Measurements from ENCODE around the gene USP35.
A peak's percentile ranks its signal among the peaks of the same experiment; 100 is the strongest.

USP35 gene

GRCh38 chr11:78224506-78224905 lies 35.8 kb downstream of the USP35 start:
- TF ChIP-seq NFIC (IDR thresholded peaks at IDR 0.05) (no peak), TAF1 (IDR thresholded peaks at IDR 0.05; ENCODE audit: low read depth) (no peak), USF1 (IDR thresholded peaks at IDR 0.05) (no peak)

GRCh38 chr11:78224906-78225420 lies 36.2 kb downstream of the USP35 start:
- TF ChIP-seq YY1 (IDR thresholded peaks at IDR 0.05; ENCODE audit: low read depth) (no peak), USF1 (IDR thresholded peaks at IDR 0.05) (no peak), TAF1 (IDR thresholded peaks at IDR 0.05; ENCODE audit: low read depth) (no peak), EGR1 (IDR thresholded peaks at IDR 0.05) (no peak), CREB1 (IDR thresholded peaks at IDR 0.05; ENCODE audit: low read depth) (no peak), TCF12 (IDR thresholded peaks at IDR 0.05; ENCODE audit: low read depth) (no peak), NFIC (IDR thresholded peaks at IDR 0.05) (no peak)

GRCh38 chr11:78226684-78227680 lies 38.3 kb downstream of the USP35 start:
- TF ChIP-seq ZBTB7A (IDR thresholded peaks at IDR 0.05; ENCODE audit: low read depth) (no peak), TEAD4 (IDR thresholded peaks at IDR 0.05) (no peak), CREB1 (IDR thresholded peaks at IDR 0.05; ENCODE audit: low read depth) (no peak), TCF12 (IDR thresholded peaks at IDR 0.05; ENCODE audit: low read depth) (no peak), TAF1 (IDR thresholded peaks at IDR 0.05; ENCODE audit: low read depth) (no peak), EGR1 (IDR thresholded peaks at IDR 0.05) (no peak)

- no peak for TF ChIP-seq TCF12 (IDR thresholded peaks at IDR 0.05; ENCODE audit: low read depth)
- TF ChIP-seq MAX (IDR thresholded peaks at IDR 0.05), result no peak
- TF ChIP-seq NFIC (IDR thresholded peaks at IDR 0.05), result no peak
- TF ChIP-seq TAF1 (IDR thresholded peaks at IDR 0.05; ENCODE audit: low read depth), result no peak
- TF ChIP-seq EGR1 (IDR thresholded peaks at IDR 0.05), result no peak
Measured at GRCh38 chr11:78227921-78228320, 39.2 kb downstream of the USP35 start.

GRCh38 chr11:78228467-78228866 lies 39.7 kb downstream of the USP35 start:
- TF ChIP-seq YY1 (IDR thresholded peaks at IDR 0.05; ENCODE audit: low read depth), result no peak
- peak; percentile 84 for TF ChIP-seq RAD21 (IDR thresholded peaks at IDR 0.05; ENCODE audit: low read depth)

GRCh38 chr11:78229106-78229505 lies 40.4 kb downstream of the USP35 start:
- TF ChIP-seq TCF12 (IDR thresholded peaks at IDR 0.05; ENCODE audit: low read depth), result no peak
- TF ChIP-seq EP300 (IDR thresholded peaks at IDR 0.05; ENCODE audit: borderline replicate concordance), result no peak
- no peak for TF ChIP-seq MAX (IDR thresholded peaks at IDR 0.05)
- no peak for TF ChIP-seq FOXM1 (IDR thresholded peaks at IDR 0.05; ENCODE audit: borderline replicate concordance, low read depth)
- TF ChIP-seq REST (IDR thresholded peaks at IDR 0.05; ENCODE audit: low read depth), result no peak
- no peak for TF ChIP-seq YY1 (IDR thresholded peaks at IDR 0.05; ENCODE audit: low read depth)
- TF ChIP-seq EGR1 (IDR thresholded peaks at IDR 0.05), result no peak
- TF ChIP-seq TEAD4 (IDR thresholded peaks at IDR 0.05), result no peak
- TF ChIP-seq CEBPB (IDR thresholded peaks at IDR 0.05), result no peak
- no peak for TF ChIP-seq ZBTB7A (IDR thresholded peaks at IDR 0.05; ENCODE audit: low read depth)
- no peak for TF ChIP-seq NFIC (IDR thresholded peaks at IDR 0.05)
- no peak for TF ChIP-seq CREB1 (IDR thresholded peaks at IDR 0.05; ENCODE audit: low read depth)

- TF ChIP-seq YY1 (IDR thresholded peaks at IDR 0.05; ENCODE audit: low read depth) (no peak), REST (IDR thresholded peaks at IDR 0.05; ENCODE audit: low read depth) (no peak), TAF1 (IDR thresholded peaks at IDR 0.05; ENCODE audit: low read depth) (no peak), EGR1 (IDR thresholded peaks at IDR 0.05) (no peak), FOXM1 (IDR thresholded peaks at IDR 0.05; ENCODE audit: borderline replicate concordance, low read depth) (no peak), TCF12 (IDR thresholded peaks at IDR 0.05; ENCODE audit: low read depth) (no peak), NFIC (IDR thresholded peaks at IDR 0.05) (no peak), TEAD4 (IDR thresholded peaks at IDR 0.05) (no peak), CREB1 (IDR thresholded peaks at IDR 0.05; ENCODE audit: low read depth) (no peak), USF1 (IDR thresholded peaks at IDR 0.05) (no peak), CEBPB (IDR thresholded peaks at IDR 0.05) (no peak), EP300 (IDR thresholded peaks at IDR 0.05; ENCODE audit: borderline replicate concordance) (no peak), ZBTB7A (IDR thresholded peaks at IDR 0.05; ENCODE audit: low read depth) (no peak)
Measured at GRCh38 chr11:78230161-78230877, 41.6 kb downstream of the USP35 start.
